Activated CD8-positive, alpha-beta memory T cell treated with anti-CD3 and anti-CD28 coated beads for 36 hours (primary cell): ENCODE data around the gene IL19. TPM values are rescaled to one million over a fixed set of nuclear protein-coding genes. Genes with fewer than 3 reads are reported as not detected.

Experiments
- CTCF ChIA-PET: fragments of 350-600 bp; sonication (Branson Sonifier 250); formaldehyde crosslinking; loops from one replicate; lab custom pipeline; 2021; ENCODE audit warnings: antibody characterized with exemption; lab: Charles Lee
- POLR2A ChIA-PET: fragments of 350-600 bp; sonication (Branson Sonifier 250); formaldehyde crosslinking; loops from one replicate; lab custom pipeline; 2021; ENCODE audit warnings: antibody characterized with exemption; lab: Charles Lee
- total RNA-seq, 2 experiments: library from RNA; stranded (reverse); gene quantifications; one replicate each; pipeline ENCODE4 v1.2.3, GENCODE V29; 2021

IL19 gene
- total RNA-seq, 2 experiments from 2014 or later: not detected

- CTCF ChIA-PET: interaction anchor here (1.0 kb wide), 1 partner anchor 11 kb away, joined by 3 read pairs; the partner anchor contains the start of gene IL20
- POLR2A ChIA-PET: no interaction called here
Observed at GRCh38 chr1:206854401-206855129, 84.0 kb downstream of the IL19 start.

GRCh38 chr1:206855859-206856258 lies 85.3 kb downstream of the IL19 start:
- POLR2A ChIA-PET: no interaction called here

GRCh38 chr1:206856674-206857464 lies 86.3 kb downstream of the IL19 start:
- ChIA-PET POLR2A (no interaction called here), CTCF (interaction anchor here (1.0 to 2.1 kb wide), 5 partner anchors 8 to 123 kb away, joined by 3 to 9 read pairs (median 3); partner anchors contain the start of gene IL20)

More at GRCh38 chr1:206855859-206856258, 85.3 kb downstream of the IL19 start:
- CTCF ChIA-PET: interaction anchor here (1.7 to 2.1 kb wide), 3 partner anchors 9 to 122 kb away, joined by 3 to 9 read pairs (median 5); partner anchors contain the start of gene IL20

GRCh38 chr1:206859082-206859521 lies 88.5 kb downstream of the IL19 start:
- POLR2A ChIA-PET: no interaction called here
- CTCF ChIA-PET: interaction anchor here (0.8 to 1.7 kb wide), 3 partner anchors 46 to 125 kb away, joined by 3 to 6 read pairs (median 4); no protein-coding TSS in a partner anchor

- CTCF ChIA-PET: interaction anchor here (1.7 kb wide), 1 partner anchor 45 kb away, joined by 6 read pairs; no protein-coding TSS in a partner anchor
- POLR2A ChIA-PET: interaction anchor here (0.6 kb wide), 1 partner anchor 108 kb away, joined by 3 read pairs; no protein-coding TSS in a partner anchor
Observed at GRCh38 chr1:206860165-206860564, 89.6 kb downstream of the IL19 start.

GRCh38 chr1:206863266-206863665 lies 92.7 kb downstream of the IL19 start:
- CTCF ChIA-PET: interaction anchor here (1.7 to 3.3 kb wide), 2 partner anchors 43 to 49 kb away, joined by 6 to 25 read pairs; no protein-coding TSS in a partner anchor
- POLR2A ChIA-PET: no interaction called here

- POLR2A ChIA-PET: interaction anchor here (0.6 kb wide), 1 partner anchor 128 kb away, joined by 4 read pairs; no protein-coding TSS in a partner anchor
- CTCF ChIA-PET: interaction anchor here (0.5 to 3.3 kb wide), 12 partner anchors 8 to 460 kb away, joined by 3 to 25 read pairs (median 3); no protein-coding TSS in a partner anchor
Observed at GRCh38 chr1:206864939-206865671, 94.5 kb downstream of the IL19 start, which contains the start of gene IL20. IL20 (plus strand) TSS chr1:206865623; CDS start chr1:206865853, 230 bp downstream.

- ChIA-PET POLR2A (no interaction called here), CTCF (interaction anchor here (2.2 to 3.3 kb wide), 2 partner anchors 12 to 46 kb away, joined by 7 to 25 read pairs; no protein-coding TSS in a partner anchor)
Observed at GRCh38 chr1:206866062-206866461, 95.5 kb downstream of the IL19 start.

GRCh38 chr1:206867239-206867638 lies 96.7 kb downstream of the IL19 start:
- CTCF ChIA-PET: no interaction called here
- POLR2A ChIA-PET: no interaction called here

GRCh38 chr1:206867716-206868115 lies 97.1 kb downstream of the IL19 start:
- ChIA-PET POLR2A (no interaction called here), CTCF (no interaction called here)

- ChIA-PET CTCF (no interaction called here), POLR2A (no interaction called here)
Observed at GRCh38 chr1:206868264-206868663, 97.7 kb downstream of the IL19 start.

GRCh38 chr1:206872139-206872538 lies 101.6 kb downstream of the IL19 start:
- ChIA-PET POLR2A (no interaction called here), CTCF (interaction anchor here (0.8 to 2.3 kb wide), 2 partner anchors 11 to 40 kb away, joined by 3 to 9 read pairs; no protein-coding TSS in a partner anchor)

GRCh38 chr1:206873603-206874188 lies 103.1 kb downstream of the IL19 start:
- CTCF ChIA-PET: no interaction called here
- POLR2A ChIA-PET: no interaction called here

- ChIA-PET POLR2A (no interaction called here), CTCF (no interaction called here)
Observed at GRCh38 chr1:206875752-206876377, 105.3 kb downstream of the IL19 start.

- ChIA-PET CTCF (interaction anchor here (1.5 kb wide), 1 partner anchor 13 kb away, joined by 7 read pairs; the partner anchor contains the start of gene IL20), POLR2A (no interaction called here)
Observed at GRCh38 chr1:206878456-206878855, 107.9 kb downstream of the IL19 start.

- CTCF ChIA-PET: interaction anchor here (0.7 kb wide), 1 partner anchor 72 kb away, joined by 3 read pairs; no protein-coding TSS in a partner anchor
- POLR2A ChIA-PET: no interaction called here
Observed at GRCh38 chr1:206880314-206880713, 109.7 kb downstream of the IL19 start.

- POLR2A ChIA-PET: no interaction called here
- CTCF ChIA-PET: no interaction called here
Observed at GRCh38 chr1:206882555-206882954, 112.0 kb downstream of the IL19 start.

GRCh38 chr1:206883160-206883559 lies 112.6 kb downstream of the IL19 start:
- POLR2A ChIA-PET: no interaction called here
- CTCF ChIA-PET: interaction anchor here (1.0 to 2.0 kb wide), 2 partner anchors 29 to 31 kb away, joined by 3 to 6 read pairs; no protein-coding TSS in a partner anchor
